MG63 (cell line): Measurements from ENCODE around the gene DLG2. TPM values are rescaled to one million over a fixed set of nuclear protein-coding genes. Genes with fewer than 3 reads are reported as not detected.
A peak's percentile ranks its signal among the peaks of the same experiment; 100 is the strongest.

Experiments
- DNase-seq: peaks from one replicate; pipeline ENCODE4 v3.0.0-alpha.2; 2020
- H3K27me3 ChIP-seq: fragments of 250-450 bp; sonication (Bioruptor Pico); 2 replicates; pipeline ENCODE4 v1.5.1; 2020; ENCODE audit warnings: mild to moderate bottlenecking, moderate library complexity
- H3K36me3 ChIP-seq: fragments of 250-450 bp; sonication (Bioruptor Pico); 2 replicates; pipeline ENCODE4 v1.5.1; 2020; ENCODE audit warnings: mild to moderate bottlenecking, moderate library complexity
- H3K4me3 ChIP-seq: fragments of 250-450 bp; sonication (Bioruptor Pico); 2 replicates; pipeline ENCODE4 v1.5.1; 2020; ENCODE audit warnings: mild to moderate bottlenecking, moderate library complexity
- H3K9me3 ChIP-seq: fragments of 250-450 bp; sonication (Bioruptor Pico); 2 replicates; pipeline ENCODE4 v1.5.1; 2020; ENCODE audit warnings: mild to moderate bottlenecking, moderate library complexity
- total RNA-seq: library from RNA; depleted of rRNA; stranded (reverse); fragments of >200 nt; shearing (Covaris generic); gene quantifications from 2 replicates; pipeline ENCODE4 v1.2.3, GENCODE V29; 2014; ENCODE audit warnings: low replicate concordance

DLG2 gene
- total RNA-seq, 1 experiment from 2014 or later = 0.10 TPM

GRCh38 chr11:84780689-84781293 lies 846.4 kb downstream of the DLG2 start:
- no peak overlapping the region for H3K4me3 ChIP-seq
- H3K36me3 ChIP-seq = no peaks in the 10 kb centered on the region
- no peaks in the 10 kb centered on the region for H3K27me3 ChIP-seq
- no peaks in the 10 kb centered on the region for H3K9me3 ChIP-seq
- no peak for DNase-seq

GRCh38 chr11:84775503-84775902 lies 851.6 kb downstream of the DLG2 start:
- Histone ChIP-seq H3K4me3 (no peak overlapping the region), H3K27me3 (no peaks in the 10 kb centered on the region), H3K36me3 (no peaks in the 10 kb centered on the region), H3K9me3 (no peaks in the 10 kb centered on the region)
- DNase-seq = no peak

GRCh38 chr11:84763931-84764330 lies 863.2 kb downstream of the DLG2 start:
- Histone ChIP-seq H3K27me3 (no peaks in the 10 kb centered on the region), H3K4me3 (no peak overlapping the region), H3K36me3 (no peaks in the 10 kb centered on the region), H3K9me3 (no peaks in the 10 kb centered on the region)
- no peak for DNase-seq

- H3K36me3 ChIP-seq = no peaks in the 10 kb centered on the region
- H3K4me3 ChIP-seq = no peak overlapping the region
- no peaks in the 10 kb centered on the region for H3K27me3 ChIP-seq
- DNase-seq = no peak
- no peaks in the 10 kb centered on the region for H3K9me3 ChIP-seq
Observed at GRCh38 chr11:84757711-84758110, 869.4 kb downstream of the DLG2 start.

GRCh38 chr11:84751371-84751770 lies 875.8 kb downstream of the DLG2 start:
- Histone ChIP-seq H3K27me3 (no peaks in the 10 kb centered on the region), H3K9me3 (no peaks in the 10 kb centered on the region), H3K4me3 (no peak overlapping the region), H3K36me3 (no peaks in the 10 kb centered on the region)
- DNase-seq = no peak

GRCh38 chr11:84747871-84748270 lies 879.3 kb downstream of the DLG2 start:
- H3K4me3 ChIP-seq = no peak overlapping the region
- no peak for DNase-seq
- H3K27me3 ChIP-seq = no peaks in the 10 kb centered on the region
- no peaks in the 10 kb centered on the region for H3K36me3 ChIP-seq
- no peaks in the 10 kb centered on the region for H3K9me3 ChIP-seq

- Histone ChIP-seq H3K4me3 (no peak overlapping the region), H3K36me3 (no peaks in the 10 kb centered on the region), H3K27me3 (no peaks in the 10 kb centered on the region), H3K9me3 (no peaks in the 10 kb centered on the region)
- DNase-seq = no peak
Observed at GRCh38 chr11:84740050-84740449, 887.1 kb downstream of the DLG2 start.

- no peak for DNase-seq
- H3K9me3 ChIP-seq = no peaks in the 10 kb centered on the region
- H3K27me3 ChIP-seq = no peaks in the 10 kb centered on the region; the same call in 1 of the 2 replicates
- H3K4me3 ChIP-seq = no peak overlapping the region
- H3K36me3 ChIP-seq = no peaks in the 10 kb centered on the region
Observed at GRCh38 chr11:84724256-84724655, 902.9 kb downstream of the DLG2 start.

GRCh38 chr11:84722583-84723108 lies 904.5 kb downstream of the DLG2 start:
- DNase-seq = no peak
- no peaks in the 10 kb centered on the region for H3K9me3 ChIP-seq

GRCh38 chr11:84721561-84721961 lies 905.6 kb downstream of the DLG2 start:
- H3K9me3 ChIP-seq = no peaks in the 10 kb centered on the region
- H3K4me3 ChIP-seq = no peak overlapping the region
- no peaks in the 10 kb centered on the region; the same call in 1 of the 2 replicates for H3K27me3 ChIP-seq
- DNase-seq = no peak
- H3K36me3 ChIP-seq = no peaks in the 10 kb centered on the region

More at GRCh38 chr11:84722583-84723108, 904.5 kb downstream of the DLG2 start:
- no peaks in the 10 kb centered on the region for H3K36me3 ChIP-seq
- H3K4me3 ChIP-seq = no peak overlapping the region
- no peaks in the 10 kb centered on the region; the same call in 1 of the 2 replicates for H3K27me3 ChIP-seq

- DNase-seq = no peak
- no peak overlapping the region for H3K4me3 ChIP-seq
- no peaks in the 10 kb centered on the region for H3K36me3 ChIP-seq
- no peaks in the 10 kb centered on the region; the same call in 1 of the 2 replicates for H3K27me3 ChIP-seq
- no peaks in the 10 kb centered on the region for H3K9me3 ChIP-seq
Observed at GRCh38 chr11:84720706-84721402, 906.3 kb downstream of the DLG2 start.

GRCh38 chr11:84719935-84720577 lies 907.1 kb downstream of the DLG2 start:
- Histone ChIP-seq H3K36me3 (no peaks in the 10 kb centered on the region), H3K4me3 (no peak overlapping the region), H3K27me3 (no peaks in the 10 kb centered on the region; the same call in 1 of the 2 replicates), H3K9me3 (no peaks in the 10 kb centered on the region)
- DNase-seq = no peak

GRCh38 chr11:84714316-84714780 lies 912.8 kb downstream of the DLG2 start:
- H3K9me3 ChIP-seq = no peaks in the 10 kb centered on the region
- peak; percentile 47 for DNase-seq
- H3K4me3 ChIP-seq = no peak overlapping the region
- no peaks in the 10 kb centered on the region for H3K36me3 ChIP-seq
- no peaks in the 10 kb centered on the region for H3K27me3 ChIP-seq

GRCh38 chr11:84691830-84692229 lies 935.3 kb downstream of the DLG2 start:
- Histone ChIP-seq H3K9me3 (no peaks in the 10 kb centered on the region), H3K27me3 (no peaks in the 10 kb centered on the region), H3K4me3 (no peak overlapping the region), H3K36me3 (no peaks in the 10 kb centered on the region)
- no peak for DNase-seq

GRCh38 chr11:84687433-84687832 lies 939.7 kb downstream of the DLG2 start:
- Histone ChIP-seq H3K4me3 (no peak overlapping the region), H3K36me3 (no peaks in the 10 kb centered on the region), H3K27me3 (no peaks in the 10 kb centered on the region), H3K9me3 (no peaks in the 10 kb centered on the region)
- no peak for DNase-seq

- Histone ChIP-seq H3K27me3 (no peaks in the 10 kb centered on the region), H3K9me3 (no peaks in the 10 kb centered on the region), H3K36me3 (no peaks in the 10 kb centered on the region), H3K4me3 (no peak overlapping the region)
- peak; percentile 20 for DNase-seq
Observed at GRCh38 chr11:84686716-84687115, 940.4 kb downstream of the DLG2 start.

- H3K9me3 ChIP-seq = no peaks in the 10 kb centered on the region
- no peaks in the 10 kb centered on the region for H3K36me3 ChIP-seq
- no peak for DNase-seq
- no peaks in the 10 kb centered on the region for H3K27me3 ChIP-seq
- H3K4me3 ChIP-seq = no peak overlapping the region
Observed at GRCh38 chr11:84685976-84686375, 941.2 kb downstream of the DLG2 start.
